ENCODE measurements around the gene PLEKHA5. TPM values are rescaled to one million over a fixed set of nuclear protein-coding genes. Genes with fewer than 3 reads are reported as not detected.

The PLEKHA5 gene
- total RNA-seq, 5 donors from 2014 or later (not counting 1 experiment from before 2014, with no cell fraction given), result 0.96 to 11.0 (median 4.9) TPM

DNA sequence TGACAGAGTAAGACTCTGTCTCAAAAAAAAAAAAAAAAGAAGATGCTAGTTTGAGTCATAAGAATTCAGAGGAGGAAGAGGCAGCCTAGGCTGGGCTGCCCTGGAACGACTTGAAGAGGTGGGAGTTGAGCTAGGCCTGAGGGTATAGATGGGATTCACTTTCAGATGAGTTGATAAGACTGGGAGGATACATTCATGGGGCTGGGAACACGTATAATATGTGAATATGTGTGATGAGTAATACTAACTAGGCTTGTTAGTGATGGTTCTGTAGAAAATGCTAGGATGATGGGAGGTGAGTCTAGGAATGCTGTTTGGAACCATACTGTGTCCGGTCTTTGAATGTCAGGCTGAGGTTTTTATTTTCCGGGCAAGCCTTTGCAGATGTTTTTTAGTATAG lies 9.0 kb downstream of the PLEKHA5 start:
- H3K27ac ChIP-seq (ENCODE audit: low read length), result no peak overlapping the region
- H3K4me1 Mint-ChIP-seq, result no peaks in the 10 kb centered on the region

DNA sequence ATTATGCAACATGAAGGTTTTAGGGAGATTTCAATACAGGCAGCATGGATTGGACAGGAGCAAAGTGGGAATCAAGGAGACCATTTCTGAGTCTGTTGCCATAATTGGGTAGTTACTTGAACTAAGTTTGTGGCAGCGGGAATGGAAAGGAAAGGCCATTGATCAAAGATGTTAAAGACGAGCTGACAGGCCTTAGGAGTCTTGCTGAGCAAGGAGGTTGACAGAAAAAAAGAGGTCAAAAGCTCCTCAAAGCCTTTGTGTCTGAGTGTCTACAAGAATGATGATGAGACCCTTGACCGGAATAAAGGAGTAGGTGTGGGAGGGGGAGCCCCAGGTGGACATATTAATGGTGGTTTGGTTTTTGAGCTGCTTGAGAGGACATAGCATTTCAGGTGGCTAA lies 9.4 kb downstream of the PLEKHA5 start:
- POLR2A ChIA-PET, result no interaction called here
- H3K27me3 Mint-ChIP-seq, result peaks cover 0 to 8% of the 10 kb centered on the region in 2 donors
- no peaks in the 10 kb centered on the region for H3K4me1 Mint-ChIP-seq
- DNase-seq (no peak), ATAC-seq (replicated peaks in 1 of 4) (no peak)
- H3K4me1 ChIP-seq (ENCODE audit: control insufficient read depth in 1 of 2, extremely low read depth in 1 of 2, insufficient read depth in 2 of 2, low read length in 2 of 2), result no peaks in the 10 kb centered on the region
- no peaks in the 10 kb centered on the region for H3K36me3 ChIP-seq (ENCODE audit: control insufficient read depth in 2 of 2, extremely low read depth in 1 of 2, insufficient read depth in 1 of 2, low read length in 1 of 2)
- no peak overlapping the region for H3K27ac Mint-ChIP-seq
- 100% methylated on average over 2 of the region's 3 CpGs for WGBS (ENCODE audit: insufficient coverage)
- no peaks in the 10 kb centered on the region for H3K27me3 ChIP-seq (replicated peaks in 1 of 2; ENCODE audit: control insufficient read depth in 2 of 2, extremely low read depth in 1 of 2, insufficient read depth in 2 of 2, low read length in 1 of 2)
- no peaks in the 10 kb centered on the region for H3K9me3 Mint-ChIP-seq
- no peaks in the 10 kb centered on the region for H3K36me3 Mint-ChIP-seq
- CTCF ChIA-PET, result no interaction called here
- no peak overlapping the region for H3K27ac ChIP-seq (ENCODE audit: low read length)
- no peak overlapping the region for H3K4me3 ChIP-seq (ENCODE audit: control insufficient read depth in 1 of 2, extremely low read depth in 1 of 2, low read length in 1 of 2)
- no peaks in the 10 kb centered on the region for H3K9me3 ChIP-seq
- H3K4me3 Mint-ChIP-seq, result no peak overlapping the region

More for the DNA sequence above, 9.0 kb downstream of the PLEKHA5 start:
- DNase-seq, result no peak
- Histone ChIP-seq H3K4me1 (ENCODE audit: control insufficient read depth in 1 of 2, extremely low read depth in 1 of 2, insufficient read depth in 2 of 2, low read length in 2 of 2) (no peaks in the 10 kb centered on the region), H3K27me3 (replicated peaks in 1 of 2; ENCODE audit: control insufficient read depth in 2 of 2, extremely low read depth in 1 of 2, insufficient read depth in 2 of 2, low read length in 1 of 2) (no peaks in the 10 kb centered on the region), H3K4me3 (ENCODE audit: control insufficient read depth in 1 of 2, extremely low read depth in 1 of 2, low read length in 1 of 2) (no peak overlapping the region), H3K9me3 (no peaks in the 10 kb centered on the region), H3K36me3 (ENCODE audit: control insufficient read depth in 2 of 2, extremely low read depth in 1 of 2, insufficient read depth in 1 of 2, low read length in 1 of 2) (no peaks in the 10 kb centered on the region)
- peaks cover 0 to 8% of the 10 kb centered on the region in 2 donors for H3K27me3 Mint-ChIP-seq
- no peaks in the 10 kb centered on the region for H3K36me3 Mint-ChIP-seq
- ChIA-PET CTCF (no interaction called here), POLR2A (no interaction called here)
- no peaks in the 10 kb centered on the region for H3K9me3 Mint-ChIP-seq
- 90% methylated on average over 4 of the region's 4 CpGs for WGBS (ENCODE audit: insufficient coverage)
- no peak for ATAC-seq (replicated peaks in 1 of 4)
- no peak overlapping the region for H3K4me3 Mint-ChIP-seq
- H3K27ac Mint-ChIP-seq, result no peak overlapping the region

DNA sequence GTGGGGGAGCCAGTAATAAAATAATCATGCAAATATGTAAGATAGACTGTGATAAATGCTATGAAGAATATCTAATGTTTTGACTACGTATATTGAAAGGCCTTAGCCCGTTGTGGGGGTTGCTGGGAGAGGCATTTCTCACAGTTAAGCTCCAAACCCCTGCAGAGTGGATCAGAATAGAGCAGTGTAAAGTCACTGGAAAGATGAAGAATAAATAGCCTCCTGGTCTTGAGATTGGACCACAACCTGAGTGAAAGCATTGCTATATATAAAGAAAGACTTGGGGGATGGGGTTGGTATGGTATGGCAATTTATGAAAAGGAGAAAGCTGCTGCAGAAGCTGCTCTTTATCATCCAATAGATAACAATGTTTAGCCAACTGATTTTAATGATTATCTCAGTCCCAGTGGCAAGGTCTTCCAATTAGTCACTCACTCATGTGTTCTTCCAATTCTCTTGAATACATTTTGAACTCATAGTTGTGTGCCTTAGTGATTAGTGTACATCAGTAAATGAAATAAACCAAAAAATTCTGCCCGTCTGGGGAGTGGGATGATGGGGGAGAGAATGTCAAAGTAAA lies 10.2 kb downstream of the PLEKHA5 start:
- H3K4me1 ChIP-seq (ENCODE audit: control insufficient read depth in 1 of 2, extremely low read depth in 1 of 2, insufficient read depth in 2 of 2, low read length in 2 of 2), result no peaks in the 10 kb centered on the region
- no peak for ATAC-seq (replicated peaks in 1 of 4)
- Mint-ChIP-seq H3K4me3 (no peak overlapping the region), H3K4me1 (no peaks in the 10 kb centered on the region), H3K27me3 (peaks cover 0 to 5% of the 10 kb centered on the region in 2 donors), H3K9me3 (no peaks in the 10 kb centered on the region), H3K36me3 (no peaks in the 10 kb centered on the region), H3K27ac (no peak overlapping the region)
- H3K36me3 ChIP-seq (ENCODE audit: control insufficient read depth in 2 of 2, extremely low read depth in 1 of 2, insufficient read depth in 1 of 2, low read length in 1 of 2), result no peaks in the 10 kb centered on the region
- ChIA-PET CTCF (no interaction called here), POLR2A (no interaction called here)
- 67% methylated on average over 1 of the region's 3 CpGs for WGBS (ENCODE audit: insufficient coverage)
- no peaks in the 10 kb centered on the region for H3K9me3 ChIP-seq
- H3K27me3 ChIP-seq (replicated peaks in 1 of 2; ENCODE audit: control insufficient read depth in 2 of 2, extremely low read depth in 1 of 2, insufficient read depth in 2 of 2, low read length in 1 of 2), result no peaks in the 10 kb centered on the region
- no peak overlapping the region for H3K4me3 ChIP-seq (ENCODE audit: control insufficient read depth in 1 of 2, extremely low read depth in 1 of 2, low read length in 1 of 2)
- no peak overlapping the region for H3K27ac ChIP-seq (ENCODE audit: low read length)
- DNase-seq, result no peak

DNA sequence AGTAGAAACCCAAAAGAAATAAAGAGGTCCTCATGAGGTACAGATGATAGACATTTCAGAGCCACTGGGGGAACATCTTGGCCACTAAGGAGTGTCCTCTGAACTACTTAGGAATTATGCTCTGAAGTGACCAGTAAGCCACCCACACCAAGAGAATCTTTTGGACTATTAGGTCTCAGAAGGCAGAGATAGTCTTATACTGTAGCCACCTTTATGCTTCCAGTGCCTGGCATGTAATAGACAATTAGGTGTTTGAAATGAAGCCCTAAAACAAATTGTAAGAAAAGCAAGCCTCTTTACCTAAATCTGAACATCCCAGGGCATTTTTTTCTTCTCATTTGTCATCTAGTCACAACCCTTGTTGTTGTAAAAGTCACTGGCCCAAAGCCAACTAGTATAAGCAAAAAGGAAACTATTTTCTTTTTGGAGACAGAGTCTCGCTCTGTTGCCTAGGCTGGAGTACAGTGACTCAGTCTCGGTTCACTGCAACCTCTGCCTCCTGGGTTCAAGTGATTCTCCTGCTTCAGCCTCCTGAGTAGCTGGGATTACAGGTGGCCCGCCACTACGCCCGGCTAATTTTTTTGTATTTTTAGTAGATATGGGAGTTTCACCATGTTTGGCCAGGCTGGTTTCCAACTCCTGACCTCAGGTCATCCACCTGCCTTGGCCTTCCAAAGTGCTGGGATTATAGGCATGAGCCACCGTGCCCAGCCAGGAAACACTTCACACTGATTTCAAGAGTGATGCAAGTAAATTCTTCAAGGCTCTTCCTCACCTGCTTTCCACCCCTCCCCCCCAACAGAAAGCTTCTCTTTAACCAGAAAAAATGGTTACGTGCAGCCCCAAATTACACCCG lies 11.1 kb downstream of the PLEKHA5 start:
- 91% methylated on average over 5 of the region's 8 CpGs for WGBS (ENCODE audit: insufficient coverage)
- Mint-ChIP-seq H3K36me3 (no peaks in the 10 kb centered on the region), H3K27me3 (no peaks in the 10 kb centered on the region), H3K4me3 (no peak overlapping the region), H3K4me1 (no peaks in the 10 kb centered on the region), H3K27ac (no peak overlapping the region), H3K9me3 (no peaks in the 10 kb centered on the region)
- Histone ChIP-seq H3K27me3 (replicated peaks in 1 of 2; ENCODE audit: control insufficient read depth in 2 of 2, extremely low read depth in 1 of 2, insufficient read depth in 2 of 2, low read length in 1 of 2) (no peaks in the 10 kb centered on the region), H3K9me3 (no peaks in the 10 kb centered on the region), H3K4me1 (ENCODE audit: control insufficient read depth in 1 of 2, extremely low read depth in 1 of 2, insufficient read depth in 2 of 2, low read length in 2 of 2) (no peaks in the 10 kb centered on the region), H3K4me3 (ENCODE audit: control insufficient read depth in 1 of 2, extremely low read depth in 1 of 2, low read length in 1 of 2) (no peak overlapping the region), H3K27ac (ENCODE audit: low read length) (no peak overlapping the region), H3K36me3 (ENCODE audit: control insufficient read depth in 2 of 2, extremely low read depth in 1 of 2, insufficient read depth in 1 of 2, low read length in 1 of 2) (no peaks in the 10 kb centered on the region)
- DNase-seq, result no peak
- ChIA-PET POLR2A (no interaction called here), CTCF (interaction anchor here in 1 of 2 donors (0.6 kb wide), 1 partner anchor 950 kb away, joined by 3 read pairs; no protein-coding TSS in a partner anchor)
- ATAC-seq (replicated peaks in 1 of 4), result no peak

DNA sequence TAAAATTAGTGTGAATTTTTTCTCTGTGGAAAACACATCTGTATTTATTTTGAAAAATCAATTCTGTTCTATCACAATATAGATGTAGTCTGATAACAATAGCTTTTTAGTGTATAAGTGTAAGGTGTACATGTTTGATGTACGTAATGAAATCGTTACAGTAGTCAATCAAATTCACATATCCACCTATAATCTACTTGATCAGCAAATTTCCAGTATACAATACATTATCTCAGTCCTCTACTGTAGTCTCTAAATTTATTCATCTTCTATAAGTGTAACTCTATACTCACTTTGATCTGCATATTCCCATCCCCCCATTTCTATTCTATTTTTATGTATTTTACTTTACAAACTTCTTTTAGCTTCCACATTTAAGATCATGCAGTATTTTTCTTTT lies 13.0 kb downstream of the PLEKHA5 start:
- Mint-ChIP-seq H3K27ac (no peak overlapping the region), H3K27me3 (no peaks in the 10 kb centered on the region), H3K4me3 (no peak overlapping the region), H3K4me1 (no peaks in the 10 kb centered on the region), H3K9me3 (no peaks in the 10 kb centered on the region), H3K36me3 (no peaks in the 10 kb centered on the region)
- ATAC-seq (replicated peaks in 1 of 4) (no peak), DNase-seq (no peak)
- ChIA-PET CTCF (no interaction called here), POLR2A (no interaction called here)
- Histone ChIP-seq H3K27ac (ENCODE audit: low read length) (no peak overlapping the region), H3K36me3 (ENCODE audit: control insufficient read depth in 2 of 2, extremely low read depth in 1 of 2, insufficient read depth in 1 of 2, low read length in 1 of 2) (no peaks in the 10 kb centered on the region), H3K27me3 (replicated peaks in 1 of 2; ENCODE audit: control insufficient read depth in 2 of 2, extremely low read depth in 1 of 2, insufficient read depth in 2 of 2, low read length in 1 of 2) (no peaks in the 10 kb centered on the region), H3K4me3 (ENCODE audit: control insufficient read depth in 1 of 2, extremely low read depth in 1 of 2, low read length in 1 of 2) (no peak overlapping the region), H3K9me3 (no peaks in the 10 kb centered on the region), H3K4me1 (ENCODE audit: control insufficient read depth in 1 of 2, extremely low read depth in 1 of 2, insufficient read depth in 2 of 2, low read length in 2 of 2) (no peaks in the 10 kb centered on the region)
- no CpG with 5 or more reads among the region's 2 CpGs for whole genome bisulfite sequencing (ENCODE audit: insufficient coverage)

DNA sequence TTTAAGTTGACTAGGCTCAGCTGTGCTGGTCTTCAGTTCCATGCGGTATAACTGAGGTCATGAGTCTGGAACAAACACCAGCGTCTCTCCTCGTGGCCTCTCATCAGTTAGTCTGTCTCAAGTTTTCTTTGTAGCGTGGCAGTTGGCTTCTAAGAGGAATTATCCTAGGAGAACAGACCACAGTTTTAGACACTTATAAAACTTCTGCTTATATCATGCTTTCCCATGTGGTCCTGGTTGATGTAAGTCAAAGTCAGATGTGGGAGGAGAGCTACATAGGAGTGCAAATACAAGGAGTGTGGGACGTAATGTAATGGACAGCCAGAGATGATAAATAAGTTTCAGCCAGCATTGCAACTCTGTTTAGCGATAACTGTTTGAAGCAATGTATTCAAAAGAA lies 14.8 kb downstream of the PLEKHA5 start:
- Histone ChIP-seq H3K9me3 (no peaks in the 10 kb centered on the region), H3K27me3 (replicated peaks in 1 of 2; ENCODE audit: control insufficient read depth in 2 of 2, extremely low read depth in 1 of 2, insufficient read depth in 2 of 2, low read length in 1 of 2) (no peaks in the 10 kb centered on the region), H3K4me1 (ENCODE audit: control insufficient read depth in 1 of 2, extremely low read depth in 1 of 2, insufficient read depth in 2 of 2, low read length in 2 of 2) (no peaks in the 10 kb centered on the region), H3K4me3 (ENCODE audit: control insufficient read depth in 1 of 2, extremely low read depth in 1 of 2, low read length in 1 of 2) (no peak overlapping the region), H3K27ac (ENCODE audit: low read length) (no peak overlapping the region), H3K36me3 (ENCODE audit: control insufficient read depth in 2 of 2, extremely low read depth in 1 of 2, insufficient read depth in 1 of 2, low read length in 1 of 2) (no peaks in the 10 kb centered on the region)
- Mint-ChIP-seq H3K9me3 (no peaks in the 10 kb centered on the region), H3K4me3 (no peak overlapping the region), H3K27ac (no peak overlapping the region), H3K27me3 (no peaks in the 10 kb centered on the region), H3K4me1 (no peaks in the 10 kb centered on the region), H3K36me3 (no peaks in the 10 kb centered on the region)
- DNase-seq, result no peak
- CTCF ChIA-PET, result no interaction called here
- POLR2A ChIA-PET, result interaction anchor here in 1 of 2 donors (0.6 kb wide), 1 partner anchor 718 kb away, joined by 10 read pairs; no protein-coding TSS in a partner anchor
- no peak for ATAC-seq (replicated peaks in 1 of 4)
- WGBS (ENCODE audit: insufficient coverage), result no CpG with 5 or more reads among the region's 6 CpGs
